ENCODE results near the gene EMC10.

DNA sequence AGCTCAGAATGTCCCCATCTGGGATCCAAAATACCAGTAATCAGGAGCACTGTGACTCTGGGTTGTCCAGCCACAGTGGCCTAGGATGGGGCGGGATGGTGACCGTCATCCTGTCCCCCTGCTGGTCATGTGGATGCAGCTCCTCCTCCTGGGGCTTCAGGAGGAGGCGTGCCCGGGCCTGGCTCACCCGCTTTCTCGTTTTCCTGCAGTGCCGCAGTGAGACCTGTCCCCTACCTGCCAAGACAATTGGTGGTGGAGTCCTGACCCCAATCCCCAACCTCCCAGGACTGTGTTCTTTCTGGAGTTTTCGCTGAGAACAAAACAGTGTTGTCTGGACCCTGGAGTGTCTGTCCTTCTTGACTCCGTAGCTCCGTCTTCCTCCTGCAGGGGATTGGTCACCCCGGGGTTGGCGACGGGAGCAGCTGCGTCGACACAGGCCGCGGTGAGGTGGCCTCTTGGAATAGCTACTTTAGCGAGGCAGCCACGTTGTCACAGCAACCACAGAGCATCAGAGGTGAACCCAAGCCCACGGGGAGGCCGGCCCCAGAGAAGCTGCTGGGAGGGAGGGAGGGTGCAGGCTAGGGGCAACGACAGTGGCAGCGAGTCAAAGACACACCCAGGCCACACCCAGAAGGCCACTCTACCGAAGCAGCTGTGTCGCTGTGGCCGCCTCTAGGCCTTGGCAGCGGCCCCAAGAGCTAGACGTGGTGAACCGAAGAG is 10.2 kb upstream of the EMC10 start:
- TF ChIP-seq, protein P1, sequence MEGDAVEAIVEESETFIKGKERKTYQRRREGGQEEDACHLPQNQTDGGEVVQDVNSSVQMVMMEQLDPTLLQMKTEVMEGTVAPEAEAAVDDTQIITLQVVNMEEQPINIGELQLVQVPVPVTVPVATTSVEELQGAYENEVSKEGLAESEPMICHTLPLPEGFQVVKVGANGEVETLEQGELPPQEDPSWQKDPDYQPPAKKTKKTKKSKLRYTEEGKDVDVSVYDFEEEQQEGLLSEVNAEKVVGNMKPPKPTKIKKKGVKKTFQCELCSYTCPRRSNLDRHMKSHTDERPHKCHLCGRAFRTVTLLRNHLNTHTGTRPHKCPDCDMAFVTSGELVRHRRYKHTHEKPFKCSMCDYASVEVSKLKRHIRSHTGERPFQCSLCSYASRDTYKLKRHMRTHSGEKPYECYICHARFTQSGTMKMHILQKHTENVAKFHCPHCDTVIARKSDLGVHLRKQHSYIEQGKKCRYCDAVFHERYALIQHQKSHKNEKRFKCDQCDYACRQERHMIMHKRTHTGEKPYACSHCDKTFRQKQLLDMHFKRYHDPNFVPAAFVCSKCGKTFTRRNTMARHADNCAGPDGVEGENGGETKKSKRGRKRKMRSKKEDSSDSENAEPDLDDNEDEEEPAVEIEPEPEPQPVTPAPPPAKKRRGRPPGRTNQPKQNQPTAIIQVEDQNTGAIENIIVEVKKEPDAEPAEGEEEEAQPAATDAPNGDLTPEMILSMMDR (IDR thresholded peaks at IDR 0.05), result peak in 1 of 7 experiments; percentile 3
- no peak for TF ChIP-seq POLR2A (IDR thresholded peaks at IDR 0.05)
